Activated naive CD4-positive, alpha-beta T cell treated with anti-CD3 and anti-CD28 coated beads, Interleukin-2, amount 10 ng/mL, durations not matched to agents 7 days and 5 days (primary cell): ENCODE measurements around the gene IGFL2.
"Not testable (repeated sequence)": the region's sequence is repeated elsewhere in the genome, so short reads cannot be mapped to it uniquely, and the experiment has no call there.

Experiments used
- CTCF ChIA-PET: fragments of 350-600 bp; sonication (Branson Sonifier 250); formaldehyde crosslinking; loops from one replicate; lab custom pipeline; 2021; ENCODE audit warnings: antibody characterized with exemption; lab: Charles Lee
- DNase-seq: peaks from one replicate; pipeline ENCODE4 v3.0.0-alpha.2; 2020
- H3K27ac Mint-ChIP-seq: one replicate; pipeline ENCODE4 v1.8.0; 2021; ENCODE audit warnings: mild to moderate bottlenecking, moderate library complexity, mixed read lengths
- H3K27me3 Mint-ChIP-seq: one replicate; pipeline ENCODE4 v1.8.0; 2021; ENCODE audit warnings: mild to moderate bottlenecking, mixed read lengths
- H3K36me3 Mint-ChIP-seq: one replicate; pipeline ENCODE4 v1.8.0; 2021; ENCODE audit warnings: mixed read lengths
- H3K4me1 Mint-ChIP-seq: one replicate; pipeline ENCODE4 v1.8.0; 2021; ENCODE audit warnings: mixed read lengths
- H3K4me3 Mint-ChIP-seq: one replicate; pipeline ENCODE4 v1.8.0; 2021; ENCODE audit warnings: mild to moderate bottlenecking, moderate library complexity, mixed read lengths
- H3K9me3 Mint-ChIP-seq: one replicate; pipeline ENCODE4 v1.8.0; 2021; ENCODE audit warnings: mixed read lengths

The IGFL2 gene

GRCh38 chr19:46191356-46191755 is 43.3 kb downstream of the IGFL2 start:
- Mint-ChIP-seq H3K36me3 (no peaks in the 10 kb centered on the region), H3K27me3 (peaks cover 64% of the 10 kb centered on the region), H3K4me1 (no peaks in the 10 kb centered on the region), H3K27ac (no peak overlapping the region), H3K9me3 (no peaks in the 10 kb centered on the region), H3K4me3 (no peak overlapping the region)
- no peak for DNase-seq
- CTCF ChIA-PET, result interaction anchor here (0.9 to 1.1 kb wide), 2 partner anchors 74 to 163 kb away, joined by 3 to 5 read pairs; no protein-coding TSS in a partner anchor

GRCh38 chr19:46191972-46192371 is 43.9 kb downstream of the IGFL2 start:
- Mint-ChIP-seq H3K4me1 (no peaks in the 10 kb centered on the region), H3K36me3 (no peaks in the 10 kb centered on the region), H3K4me3 (no peak overlapping the region), H3K9me3 (no peaks in the 10 kb centered on the region), H3K27me3 (peaks cover 70% of the 10 kb centered on the region), H3K27ac (no peak overlapping the region)
- no peak for DNase-seq
- CTCF ChIA-PET, result interaction anchor here (0.5 to 1.1 kb wide), 3 partner anchors 73 to 290 kb away, joined by 3 to 5 read pairs (median 3); no protein-coding TSS in a partner anchor

GRCh38 chr19:46192626-46192991 is 44.6 kb downstream of the IGFL2 start:
- peaks cover 76% of the 10 kb centered on the region for H3K27me3 Mint-ChIP-seq
- H3K27ac Mint-ChIP-seq, H3K36me3 Mint-ChIP-seq, H3K4me1 Mint-ChIP-seq, H3K4me3 Mint-ChIP-seq, CTCF ChIA-PET, H3K9me3 Mint-ChIP-seq, DNase-seq: not testable (repeated sequence)

GRCh38 chr19:46192992-46193650 is 45.1 kb downstream of the IGFL2 start:
- CTCF ChIA-PET, result no interaction called here
- Mint-ChIP-seq H3K27me3 (peaks cover 76% of the 10 kb centered on the region), H3K4me1 (no peaks in the 10 kb centered on the region)

GRCh38 chr19:46193678-46194077 is 45.6 kb downstream of the IGFL2 start:
- CTCF ChIA-PET, result interaction anchor here (0.8 kb wide), 1 partner anchor 165 kb away, joined by 4 read pairs; no protein-coding TSS in a partner anchor
- no peaks in the 10 kb centered on the region for H3K4me1 Mint-ChIP-seq
- no peak for DNase-seq
- no peaks in the 10 kb centered on the region for H3K36me3 Mint-ChIP-seq
- H3K27me3 Mint-ChIP-seq, result peaks cover 73% of the 10 kb centered on the region
- H3K4me3 Mint-ChIP-seq, result no peak overlapping the region
- no peak overlapping the region for H3K27ac Mint-ChIP-seq
- H3K9me3 Mint-ChIP-seq, result no peaks in the 10 kb centered on the region

More at GRCh38 chr19:46192992-46193650, 45.1 kb downstream of the IGFL2 start:
- DNase-seq, result no peak
- H3K4me3 Mint-ChIP-seq, result no peak overlapping the region
- no peaks in the 10 kb centered on the region for H3K9me3 Mint-ChIP-seq
- no peaks in the 10 kb centered on the region for H3K36me3 Mint-ChIP-seq
- no peak overlapping the region for H3K27ac Mint-ChIP-seq

- Mint-ChIP-seq H3K4me3 (no peak overlapping the region), H3K27ac (no peak overlapping the region), H3K27me3 (peaks cover 67% of the 10 kb centered on the region), H3K36me3 (no peaks in the 10 kb centered on the region), H3K4me1 (no peaks in the 10 kb centered on the region), H3K9me3 (no peaks in the 10 kb centered on the region)
- CTCF ChIA-PET, result no interaction called here
- no peak for DNase-seq
These were observed 47.1 kb downstream of the IGFL2 start for GRCh38 chr19:46195104-46195503.

- H3K27ac Mint-ChIP-seq, H3K4me1 Mint-ChIP-seq, CTCF ChIA-PET, H3K9me3 Mint-ChIP-seq, H3K36me3 Mint-ChIP-seq, DNase-seq, H3K4me3 Mint-ChIP-seq: not testable (repeated sequence)
- peaks cover 60% of the 10 kb centered on the region for H3K27me3 Mint-ChIP-seq
These were observed 47.9 kb downstream of the IGFL2 start for GRCh38 chr19:46195919-46196318.

- CTCF ChIA-PET, result no interaction called here
These were observed 48.5 kb downstream of the IGFL2 start for GRCh38 chr19:46196410-46197124.

GRCh38 chr19:46197314-46198070 is 49.5 kb downstream of the IGFL2 start:
- Mint-ChIP-seq H3K36me3 (no peaks in the 10 kb centered on the region), H3K27ac (no peak overlapping the region), H3K4me3 (no peak overlapping the region), H3K4me1 (no peaks in the 10 kb centered on the region), H3K9me3 (no peaks in the 10 kb centered on the region), H3K27me3 (peaks cover 62% of the 10 kb centered on the region)
- no peak for DNase-seq
- CTCF ChIA-PET, result no interaction called here

More at GRCh38 chr19:46196410-46197124, 48.5 kb downstream of the IGFL2 start:
- peaks cover 61% of the 10 kb centered on the region for H3K27me3 Mint-ChIP-seq
- H3K27ac Mint-ChIP-seq, result no peak overlapping the region
- no peak for DNase-seq
- no peaks in the 10 kb centered on the region for H3K4me1 Mint-ChIP-seq
- no peak overlapping the region for H3K4me3 Mint-ChIP-seq
- no peaks in the 10 kb centered on the region for H3K9me3 Mint-ChIP-seq
- no peaks in the 10 kb centered on the region for H3K36me3 Mint-ChIP-seq

- Mint-ChIP-seq H3K36me3 (no peaks in the 10 kb centered on the region), H3K4me1 (no peaks in the 10 kb centered on the region), H3K9me3 (no peaks in the 10 kb centered on the region), H3K27me3 (peaks cover 63% of the 10 kb centered on the region), H3K4me3 (no peak overlapping the region), H3K27ac (no peak overlapping the region)
- no peak for DNase-seq
- CTCF ChIA-PET, result no interaction called here
These were observed 50.7 kb downstream of the IGFL2 start for GRCh38 chr19:46198756-46199155.

- DNase-seq, result no peak
- Mint-ChIP-seq H3K27ac (no peak overlapping the region), H3K36me3 (no peaks in the 10 kb centered on the region), H3K9me3 (no peaks in the 10 kb centered on the region), H3K4me3 (no peak overlapping the region), H3K27me3 (peaks cover 61% of the 10 kb centered on the region), H3K4me1 (no peaks in the 10 kb centered on the region)
- CTCF ChIA-PET, result no interaction called here
These were observed 53.6 kb downstream of the IGFL2 start for GRCh38 chr19:46201454-46202310.

GRCh38 chr19:46202426-46202825 is 54.4 kb downstream of the IGFL2 start:
- no peaks in the 10 kb centered on the region for H3K36me3 Mint-ChIP-seq
- H3K27me3 Mint-ChIP-seq, result peaks cover 53% of the 10 kb centered on the region

GRCh38 chr19:46202872-46203860 is 55.1 kb downstream of the IGFL2 start:
- Mint-ChIP-seq H3K4me1 (no peaks in the 10 kb centered on the region), H3K36me3 (no peaks in the 10 kb centered on the region), H3K27me3 (peaks cover 55% of the 10 kb centered on the region), H3K4me3 (no peak overlapping the region), H3K27ac (no peak overlapping the region), H3K9me3 (no peaks in the 10 kb centered on the region)
- CTCF ChIA-PET, result no interaction called here
- no peak for DNase-seq

More at GRCh38 chr19:46202426-46202825, 54.4 kb downstream of the IGFL2 start:
- H3K4me3 Mint-ChIP-seq, result no peak overlapping the region
- DNase-seq, result no peak
- H3K27ac Mint-ChIP-seq, result no peak overlapping the region
- H3K9me3 Mint-ChIP-seq, result no peaks in the 10 kb centered on the region
- CTCF ChIA-PET, result no interaction called here
- no peaks in the 10 kb centered on the region for H3K4me1 Mint-ChIP-seq
